HG02885 (cell line): Measurements from ENCODE around the gene CCR7.

Source experiments
- ATAC-seq: cut with Tn5 transposase; IDR thresholded peaks from one replicate; pipeline ENCODE4 v1.9.1; 2021; ENCODE audit warnings: mild to moderate bottlenecking; ENCODE audit not compliant: unreplicated experiment, poor library complexity

CCR7 gene

DNA sequence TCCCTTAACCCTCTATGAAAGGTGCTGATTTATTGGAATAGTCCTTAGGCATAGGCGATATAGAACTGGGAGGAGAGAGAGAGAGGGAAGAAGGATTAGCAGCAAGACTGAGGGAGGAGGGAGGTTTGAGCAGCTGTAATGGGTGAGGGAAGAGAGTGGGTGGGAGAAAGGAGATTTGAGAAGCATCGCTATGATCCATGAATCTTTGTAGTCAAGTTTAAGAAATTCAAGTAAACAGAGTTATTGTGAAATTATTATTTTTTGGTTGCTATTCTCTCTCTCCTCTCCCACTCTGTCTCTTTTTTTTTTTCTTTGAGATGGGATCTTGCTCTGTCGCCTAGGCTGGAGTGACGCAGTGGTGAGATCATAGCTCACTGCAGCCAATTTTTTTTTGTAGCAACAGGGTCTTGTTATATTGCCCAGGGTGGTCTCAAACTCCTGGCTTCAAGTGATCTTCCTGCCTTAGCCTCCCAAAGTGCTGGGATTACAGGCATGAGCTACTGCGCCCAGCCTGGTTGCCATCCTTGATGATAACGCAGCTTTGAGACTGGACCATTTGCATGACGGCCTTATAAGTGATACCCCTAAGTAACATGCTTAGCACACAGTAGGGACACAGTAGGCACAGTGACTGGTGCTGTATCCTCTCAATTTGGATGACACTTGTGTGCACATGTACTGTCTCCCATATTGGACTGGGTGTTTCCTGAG is 42.9 kb downstream of the CCR7 start:
- no peak for ATAC-seq

DNA sequence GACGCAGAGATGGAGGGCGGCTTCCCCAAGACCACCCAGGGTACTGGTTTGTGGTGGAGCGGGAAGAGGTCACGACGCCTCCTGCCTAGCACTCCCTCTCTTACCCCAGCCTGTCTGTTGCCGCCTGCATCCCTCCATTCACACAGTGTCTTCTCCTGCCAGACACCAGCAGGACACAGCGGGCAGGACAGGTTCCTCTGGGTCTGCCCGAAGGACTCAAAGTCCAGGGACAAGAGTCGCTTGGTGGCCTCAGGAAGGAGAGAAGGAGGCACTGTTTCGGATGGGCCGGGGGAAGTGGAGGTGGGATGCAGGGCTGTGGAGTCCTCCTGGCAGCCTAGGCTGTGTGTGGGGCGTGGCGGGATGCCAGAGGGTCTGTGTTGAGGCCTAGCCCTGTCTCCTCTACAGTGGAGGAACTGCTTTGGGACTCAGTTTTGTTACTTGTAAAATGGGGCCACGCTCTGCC is 44.2 kb downstream of the CCR7 start:
- ATAC-seq, result no peak

DNA sequence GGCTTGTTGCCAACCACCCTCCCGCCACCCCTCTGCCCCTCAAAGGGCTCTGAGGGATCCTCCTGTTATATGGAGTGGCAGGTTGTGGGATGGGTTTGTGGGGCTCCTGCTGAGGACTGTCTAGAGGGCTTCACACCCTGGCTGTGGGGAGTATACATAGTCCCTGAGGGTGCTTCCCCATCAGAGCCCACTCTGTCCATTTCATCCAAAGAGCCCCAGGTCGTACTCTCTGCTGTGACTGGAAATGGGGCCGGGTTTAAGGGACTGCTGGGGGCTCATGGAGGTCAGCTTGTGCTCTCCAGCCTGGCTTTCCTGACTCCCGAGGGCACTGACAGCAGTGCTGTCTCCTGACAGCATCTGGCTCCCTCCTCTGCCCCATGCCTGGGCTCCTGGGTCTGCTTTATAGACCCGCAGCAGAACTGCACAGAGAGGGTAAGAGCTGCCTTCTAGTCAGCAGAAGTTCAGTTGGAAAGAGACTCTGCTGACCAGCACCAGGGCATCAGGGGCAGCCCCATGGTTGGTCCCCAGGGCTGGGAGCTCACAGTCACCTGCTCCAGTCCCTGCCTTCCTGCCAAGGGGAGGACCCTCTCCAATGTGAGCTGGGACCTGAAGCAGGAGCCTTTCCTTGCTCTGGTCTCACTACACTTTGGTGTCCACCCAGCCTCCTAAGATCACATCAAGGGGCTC is 46.0 kb downstream of the CCR7 start:
- no peak for ATAC-seq

DNA sequence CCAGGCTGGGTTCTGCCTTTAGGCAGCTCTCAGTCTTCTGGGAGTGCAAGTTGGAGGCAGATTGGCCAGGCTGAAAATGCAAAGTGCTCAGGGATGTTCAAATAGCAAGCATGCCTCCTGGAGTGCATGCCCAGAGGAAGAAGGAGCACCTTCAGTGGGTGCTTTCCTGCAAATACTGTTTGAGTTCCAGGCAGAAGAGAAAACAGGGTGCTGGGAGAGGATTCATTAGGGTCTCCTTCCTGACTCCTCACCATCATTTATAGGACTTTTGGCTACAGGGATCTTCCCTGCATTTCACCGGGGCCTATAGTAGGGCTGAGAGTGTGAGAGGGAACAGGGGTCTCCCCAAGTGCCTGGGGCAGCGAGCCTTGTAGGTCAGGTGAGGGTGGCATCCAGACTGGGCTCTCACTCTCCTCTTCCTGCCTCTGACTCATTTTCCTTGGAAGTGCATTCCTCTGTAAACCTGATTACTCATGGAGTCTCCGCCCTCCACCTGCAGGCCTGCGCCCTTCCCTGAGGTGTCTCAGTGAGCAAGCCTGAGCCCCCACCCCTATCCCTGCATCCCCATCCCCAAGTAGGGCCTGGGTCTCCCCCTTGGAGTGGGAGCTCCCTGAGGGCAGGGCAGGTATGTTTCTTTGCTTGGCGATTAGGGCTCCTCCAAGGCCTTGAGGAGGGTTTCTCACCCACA is 46.7 kb downstream of the CCR7 start:
- no peak for ATAC-seq

DNA sequence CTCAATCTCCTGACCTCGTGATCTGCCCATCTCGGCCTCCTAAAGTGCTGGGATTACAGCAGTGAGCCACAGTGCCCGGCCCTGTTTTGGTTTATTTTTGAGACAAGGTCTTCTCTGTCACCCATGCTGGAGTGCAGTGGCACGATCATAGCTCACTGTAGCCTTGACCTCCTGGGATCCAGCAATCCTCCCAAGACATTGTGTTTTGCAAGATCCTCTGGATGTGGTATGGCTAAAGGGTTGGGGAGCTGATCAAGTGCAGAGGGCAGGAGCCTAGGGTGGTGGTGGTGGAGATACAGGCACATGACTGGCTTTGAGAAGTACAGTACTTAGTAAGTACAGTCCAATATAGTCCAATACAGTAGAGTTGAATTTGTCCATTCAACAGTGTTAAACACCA is 47.3 kb downstream of the CCR7 start:
- no peak for ATAC-seq

DNA sequence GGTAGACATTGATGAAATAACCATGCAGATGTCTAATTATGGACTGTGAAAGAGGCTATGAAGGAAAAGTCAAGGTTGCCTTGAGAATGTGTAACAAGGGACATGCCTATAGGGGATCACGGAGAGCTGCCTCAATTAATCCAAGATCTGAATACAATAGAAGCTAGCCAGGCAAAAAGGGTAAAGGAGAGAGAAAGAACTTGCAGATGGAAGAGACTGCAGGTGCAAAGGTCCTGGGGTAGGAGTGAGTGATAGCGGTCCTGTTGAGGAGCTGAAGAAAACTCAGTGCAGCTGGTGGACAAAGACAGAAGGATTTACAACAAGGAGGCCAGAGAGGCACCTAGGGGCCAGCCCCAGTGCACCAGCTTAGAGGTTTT is 48.0 kb downstream of the CCR7 start:
- no peak for ATAC-seq

DNA sequence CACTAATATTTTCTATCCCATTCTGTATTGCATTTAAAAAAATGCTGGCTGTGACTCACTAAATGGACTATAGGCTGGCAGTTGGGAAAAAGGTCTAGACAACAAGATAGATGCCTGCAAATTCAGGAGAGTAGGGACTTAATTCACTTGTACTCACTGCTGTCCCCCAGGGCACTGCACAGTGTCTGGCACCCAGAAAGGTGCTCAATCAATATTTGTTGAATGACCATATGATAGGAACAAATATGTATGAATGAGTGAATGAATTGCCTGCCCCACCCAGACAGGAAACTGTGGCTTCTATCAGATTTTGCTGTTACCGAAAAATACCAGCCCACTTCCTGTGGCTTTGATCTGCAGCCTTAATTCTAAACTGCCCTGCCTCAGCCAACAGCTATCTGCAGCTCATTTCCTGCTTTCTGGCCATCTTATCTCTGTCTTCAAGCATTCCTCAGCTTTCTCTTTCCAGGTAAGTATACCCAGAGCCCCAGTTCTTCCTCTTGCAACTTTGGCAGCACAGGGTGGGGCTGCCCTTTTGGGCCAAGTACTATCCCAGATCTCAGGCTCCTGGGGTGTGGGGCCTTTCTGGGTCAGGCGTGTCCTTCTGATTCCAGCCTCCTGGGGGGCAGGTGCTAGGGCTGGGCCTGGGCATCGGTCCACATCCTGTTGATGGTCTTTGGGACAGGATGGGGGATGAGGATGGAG is 48.5 kb downstream of the CCR7 start:
- no peak for ATAC-seq

DNA sequence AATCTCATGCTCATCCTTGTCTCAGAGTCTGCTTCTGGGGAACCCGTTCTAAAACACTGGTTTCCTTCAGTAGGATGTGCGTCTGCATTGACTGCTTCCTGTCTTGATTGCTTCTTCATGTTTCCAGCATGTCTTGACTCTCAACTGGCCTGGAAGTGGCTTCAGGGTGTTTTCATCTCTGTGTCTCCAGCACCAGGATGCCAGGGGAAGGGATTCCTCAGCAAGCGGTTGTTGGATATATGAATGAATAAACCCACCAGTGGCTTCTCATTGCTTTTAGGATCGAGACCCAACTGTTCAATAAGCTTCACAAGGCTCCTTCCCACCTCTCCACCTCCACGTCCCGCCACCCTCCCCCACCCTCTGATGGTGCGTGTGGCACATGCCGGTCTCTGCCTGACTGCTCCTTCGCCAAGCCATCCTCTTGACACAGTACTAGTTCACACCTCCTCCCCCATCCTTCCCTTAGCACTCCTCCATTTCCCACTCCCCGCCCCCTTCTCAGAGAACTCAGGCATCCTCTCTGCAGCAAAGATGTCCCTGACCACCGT is 49.7 kb downstream of the CCR7 start:
- no peak for ATAC-seq

DNA sequence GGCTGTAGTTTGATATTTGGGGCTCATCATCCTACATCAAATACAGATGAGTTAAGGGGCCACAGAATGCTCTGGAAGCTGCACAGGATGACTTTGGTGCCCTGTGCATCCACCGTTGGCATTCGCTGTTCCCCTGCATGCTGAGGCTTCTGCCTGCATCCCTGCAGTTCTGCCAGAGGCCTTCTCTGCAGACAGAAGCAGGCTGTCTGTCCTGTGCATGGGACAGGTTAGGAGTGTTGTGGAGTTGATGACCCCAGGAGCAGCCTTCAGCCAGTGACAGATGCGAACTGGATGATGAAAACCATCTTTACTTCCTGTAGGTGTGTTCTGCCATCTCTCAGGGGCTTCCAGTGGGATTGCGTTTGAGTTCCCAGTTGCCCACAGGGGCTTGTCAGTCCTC is 50.3 kb downstream of the CCR7 start:
- no peak for ATAC-seq

DNA sequence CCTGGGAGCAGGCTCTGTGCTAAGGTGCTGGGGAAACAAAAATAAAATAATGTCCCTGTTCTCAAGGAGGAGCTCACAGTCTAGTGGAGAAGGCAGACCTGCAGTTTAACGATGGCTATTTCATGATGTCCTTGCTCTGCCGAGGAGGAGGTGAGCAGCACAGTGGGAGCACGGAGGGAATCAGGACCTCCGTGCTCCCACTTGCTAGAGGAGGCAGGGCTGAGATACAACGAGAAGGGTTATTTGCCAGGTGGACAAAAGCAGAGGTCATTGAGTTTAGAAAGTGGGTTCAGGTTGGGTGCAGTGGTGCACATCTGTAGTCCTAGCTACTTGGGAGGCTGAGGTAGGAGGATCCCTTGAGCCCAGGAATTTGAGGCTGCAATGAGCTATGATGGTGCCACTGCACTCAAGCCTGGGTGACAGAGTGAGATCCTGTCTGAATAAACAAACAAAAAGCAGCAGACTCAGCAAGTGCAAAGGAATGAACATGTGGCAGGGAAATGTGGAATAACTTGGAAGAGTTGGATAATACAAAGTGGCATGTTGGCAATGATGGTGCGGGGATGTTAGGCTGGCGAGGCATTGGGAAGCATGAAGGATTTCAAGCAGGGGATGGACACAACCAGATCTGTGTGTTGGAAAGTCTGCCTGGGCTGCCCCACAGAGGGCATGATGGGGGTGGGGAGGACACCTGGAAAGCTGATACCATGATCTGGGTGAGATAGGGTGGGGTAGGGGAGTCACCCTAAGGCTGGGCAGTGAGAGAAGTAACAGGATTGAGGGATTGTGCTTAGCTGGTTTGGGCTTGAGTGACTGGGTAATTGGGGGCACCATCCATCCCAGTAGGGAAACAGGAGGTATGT is 51.0 kb downstream of the CCR7 start:
- ATAC-seq, result no peak

DNA sequence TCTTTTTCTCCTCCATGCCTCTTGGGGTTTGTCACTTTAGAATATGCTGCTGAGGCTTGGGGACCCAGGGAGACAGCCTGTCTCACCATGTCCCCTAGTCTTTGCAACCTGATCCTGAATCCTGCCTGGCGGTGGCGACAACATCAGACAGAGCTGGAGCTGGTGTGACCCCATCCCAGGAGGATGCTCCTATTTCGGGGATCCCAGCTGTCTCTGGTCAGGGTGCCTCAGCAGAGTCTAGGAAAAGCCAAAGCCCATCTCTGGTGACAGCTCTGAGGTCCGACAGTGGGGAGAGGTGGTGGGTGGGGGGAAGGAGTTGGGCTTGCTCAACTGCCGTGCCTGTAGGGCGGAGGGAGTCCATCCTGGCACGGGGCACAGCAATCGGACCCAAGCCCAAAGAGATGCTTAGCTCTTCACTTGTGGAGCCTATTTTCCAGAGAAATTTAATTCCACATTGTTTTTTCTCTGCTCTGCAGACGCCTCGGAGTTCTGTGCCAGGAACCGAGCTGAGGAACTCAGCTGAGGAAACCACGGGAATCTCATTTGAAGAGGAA is 53.5 kb downstream of the CCR7 start:
- ATAC-seq, result no peak

DNA sequence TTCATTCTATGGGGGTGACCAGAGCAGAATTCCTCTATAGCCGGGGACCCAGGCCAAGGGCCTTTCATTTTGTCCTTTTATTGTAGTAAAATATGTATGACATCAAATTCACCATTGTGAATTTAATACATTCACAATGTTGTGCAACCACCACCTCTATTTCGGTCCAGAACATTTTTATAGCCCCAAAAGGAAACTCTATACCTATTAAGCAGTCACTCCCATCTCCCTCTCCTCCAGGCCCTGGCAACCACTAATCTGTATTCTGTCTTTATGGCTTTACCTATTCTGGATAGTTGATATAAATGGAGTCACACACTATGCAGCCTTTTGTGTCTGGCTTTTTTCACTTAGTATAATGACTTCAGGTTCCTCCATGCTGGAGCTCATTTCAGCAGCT is 54.1 kb downstream of the CCR7 start:
- no peak for ATAC-seq

DNA sequence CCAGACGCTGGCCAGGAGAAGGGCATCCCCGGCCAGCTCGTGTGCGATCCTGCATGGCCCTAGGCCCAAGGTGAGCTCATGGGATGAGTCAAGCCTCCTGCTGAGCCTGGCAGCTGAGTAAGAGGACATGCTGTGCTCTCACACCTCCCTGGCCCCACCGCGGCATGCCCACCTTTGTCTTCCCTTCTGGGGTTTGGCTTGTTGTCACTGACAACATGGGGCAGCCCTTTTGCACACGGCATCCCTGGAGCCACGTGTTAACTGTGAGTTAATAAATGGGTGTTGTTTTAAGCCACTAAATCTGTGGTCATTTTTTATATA is 55.0 kb downstream of the CCR7 start:
- ATAC-seq, result no peak

DNA sequence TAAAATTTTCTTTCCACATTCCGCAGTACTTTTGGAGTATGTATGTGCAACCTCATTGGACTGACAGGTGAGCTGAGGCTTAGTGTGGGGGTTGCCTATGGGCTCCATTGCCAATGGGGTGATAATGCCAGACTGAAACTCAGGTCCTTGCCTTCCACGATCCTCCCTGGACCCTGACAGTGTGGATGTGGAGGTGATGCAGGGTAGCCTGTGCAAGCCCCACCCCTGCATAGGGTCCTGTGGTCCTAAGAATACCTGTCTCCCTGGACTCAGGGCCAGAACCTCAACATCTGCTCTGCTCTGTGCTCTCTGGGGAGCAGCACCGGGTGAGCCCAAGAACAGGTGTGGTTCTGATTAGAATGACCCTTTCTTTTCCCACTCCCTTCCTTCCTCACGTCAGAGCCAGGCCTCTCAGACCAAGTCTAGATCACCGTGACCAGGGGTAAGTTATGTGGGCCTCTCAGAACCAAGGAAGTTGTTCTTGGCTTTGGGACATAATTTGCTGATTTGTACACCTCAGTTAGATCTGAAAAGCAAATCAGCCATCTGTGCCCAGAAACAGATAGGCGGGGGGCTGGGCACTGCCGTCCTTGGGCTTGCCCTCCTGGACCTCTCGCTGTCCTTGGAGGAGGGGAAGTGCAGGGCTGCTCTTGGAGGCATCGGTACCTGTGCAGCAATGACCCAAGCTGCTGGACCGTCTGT is 55.5 kb downstream of the CCR7 start:
- ATAC-seq, result no peak

DNA sequence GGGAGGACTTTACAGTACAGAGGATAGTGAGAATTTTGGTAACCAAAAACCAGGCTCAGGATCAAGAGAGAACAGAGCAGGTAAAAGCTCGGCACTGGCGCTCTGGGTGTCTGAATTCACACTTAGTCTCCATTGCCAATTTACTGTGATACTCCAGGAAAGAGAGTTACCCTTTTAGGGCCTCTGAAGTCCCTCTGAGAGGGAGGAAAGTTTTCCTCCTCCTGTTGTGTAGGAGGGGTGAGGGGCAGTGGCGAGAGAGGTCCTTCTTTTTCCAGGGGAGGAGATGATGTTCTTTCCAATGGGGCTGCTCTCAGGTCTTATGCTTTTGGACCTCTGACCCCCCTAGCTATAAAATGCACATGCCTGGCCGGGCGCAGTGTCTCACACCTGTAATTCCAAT is 58.5 kb downstream of the CCR7 start:
- no peak for ATAC-seq
